Fibroblast of peridontal ligament (primary cell): ENCODE measurements around the gene POMT2.

ENCODE experiments used
- DNase-seq: peaks from one replicate; pipeline ENCODE4 v3.0.0-alpha.2; 2010; ENCODE audit errors: extremely low read depth

POMT2 gene

GRCh38 chr14:77267937-77268699, 52.6 kb downstream of the POMT2 start:
- no peak for DNase-seq

- no peak for DNase-seq
Measured at GRCh38 chr14:77266336-77266735, 54.3 kb downstream of the POMT2 start.

- DNase-seq: no peak
Measured at GRCh38 chr14:77265561-77266335, 54.9 kb downstream of the POMT2 start.

- no peak for DNase-seq
Measured at GRCh38 chr14:77265187-77265515, 55.5 kb downstream of the POMT2 start.

- DNase-seq: no peak
Measured at GRCh38 chr14:77264466-77265186, 56.1 kb downstream of the POMT2 start.

GRCh38 chr14:77260631-77261030, 60.1 kb downstream of the POMT2 start:
- DNase-seq: no peak

GRCh38 chr14:77260199-77260598, 60.5 kb downstream of the POMT2 start:
- no peak for DNase-seq

- DNase-seq: no peak
Measured at GRCh38 chr14:77259025-77259715, 61.5 kb downstream of the POMT2 start.

GRCh38 chr14:77258566-77258965, 62.1 kb downstream of the POMT2 start:
- DNase-seq: no peak

GRCh38 chr14:77257700-77258099, 63.0 kb downstream of the POMT2 start:
- no peak for DNase-seq

- no peak for DNase-seq
Measured at GRCh38 chr14:77256694-77257093, 64.0 kb downstream of the POMT2 start.

- no peak for DNase-seq
Measured at GRCh38 chr14:77253333-77254190, 67.1 kb downstream of the POMT2 start.

GRCh38 chr14:77251870-77252269, 68.8 kb downstream of the POMT2 start:
- DNase-seq: no peak

- no peak for DNase-seq
Measured at GRCh38 chr14:77250927-77251326, 69.8 kb downstream of the POMT2 start.

- no peak for DNase-seq
Measured at GRCh38 chr14:77249286-77249685, 71.4 kb downstream of the POMT2 start.

GRCh38 chr14:77248666-77249065, 72.0 kb downstream of the POMT2 start:
- no peak for DNase-seq

- no peak for DNase-seq
Measured at GRCh38 chr14:77246784-77247183, 73.9 kb downstream of the POMT2 start.

GRCh38 chr14:77245820-77246219, 74.9 kb downstream of the POMT2 start:
- DNase-seq: no peak

GRCh38 chr14:77243853-77244252, 76.8 kb downstream of the POMT2 start:
- no peak for DNase-seq

GRCh38 chr14:77242752-77243151, 77.9 kb downstream of the POMT2 start:
- no peak for DNase-seq

- DNase-seq: no peak
Measured at GRCh38 chr14:77241955-77242354, 78.7 kb downstream of the POMT2 start.
